Raji (cell line): ENCODE results near the gene TM4SF20.

ENCODE experiments used
- POLR2A ChIP-seq: IDR thresholded peaks from 2 replicates; pipeline ENCODE4 v1.6.1; 2011; ENCODE audit warnings: low read depth, low read length, control low read depth; ENCODE audit not compliant: insufficient read depth

The TM4SF20 gene

GRCh38 chr2:227379095-227379494 is at the start of gene TM4SF20:
TM4SF20 (minus strand) TSS chr2:227379306; CDS start chr2:227379268, 38 bp downstream.
- no peak for TF ChIP-seq POLR2A

- TF ChIP-seq POLR2A = no peak
Measured at GRCh38 chr2:227428731-227429285, 49.7 kb upstream of the TM4SF20 start.

- no peak for TF ChIP-seq POLR2A
Measured at GRCh38 chr2:227423656-227424499, 44.8 kb upstream of the TM4SF20 start.

GRCh38 chr2:227420087-227421052 is 41.3 kb upstream of the TM4SF20 start:
- TF ChIP-seq POLR2A = no peak

DNA sequence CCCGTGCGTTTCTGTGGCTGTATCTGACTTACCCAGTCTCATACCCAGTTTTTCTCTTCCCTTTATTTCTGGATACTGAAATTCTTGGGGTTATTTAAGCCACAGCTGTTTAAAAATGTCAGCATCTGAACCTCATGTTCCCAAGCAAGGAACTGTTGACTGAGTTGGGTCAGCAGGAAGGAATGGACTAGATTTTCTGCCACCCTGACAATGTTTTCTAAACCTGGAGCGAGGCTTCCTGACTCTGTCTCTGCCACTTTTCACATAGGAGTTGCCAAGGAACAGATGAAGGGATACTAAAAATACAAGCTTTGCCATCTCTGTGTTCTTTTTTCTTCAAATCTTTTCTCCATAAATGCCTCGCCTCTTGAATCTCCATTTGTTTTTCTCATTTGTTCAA is 37.6 kb upstream of the TM4SF20 start:
- TF ChIP-seq POLR2A = no peak

- TF ChIP-seq POLR2A = no peak
Measured at GRCh38 chr2:227415538-227416424, 36.7 kb upstream of the TM4SF20 start.

GRCh38 chr2:227414846-227415245 is 35.7 kb upstream of the TM4SF20 start:
- no peak for TF ChIP-seq POLR2A

DNA sequence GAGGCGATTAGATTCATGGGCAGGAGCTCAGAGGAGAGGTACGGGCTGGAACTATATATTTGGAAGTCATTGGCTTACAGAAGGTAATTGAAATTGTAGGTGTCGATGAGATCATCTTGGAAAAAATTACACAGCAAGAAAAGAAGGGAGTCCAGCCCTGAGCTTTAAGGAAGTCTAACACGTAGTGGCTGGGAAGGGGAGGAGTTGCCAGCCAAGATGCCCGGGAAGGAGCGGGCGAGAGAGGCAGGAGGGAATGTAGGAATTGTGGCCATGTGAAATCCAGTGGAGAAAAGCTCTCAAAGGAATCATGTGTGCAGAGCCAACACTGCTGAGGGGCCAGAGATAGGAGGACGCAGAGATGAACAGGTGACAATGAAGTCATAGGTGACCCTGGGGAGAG is 34.3 kb upstream of the TM4SF20 start:
- no peak for TF ChIP-seq POLR2A

DNA sequence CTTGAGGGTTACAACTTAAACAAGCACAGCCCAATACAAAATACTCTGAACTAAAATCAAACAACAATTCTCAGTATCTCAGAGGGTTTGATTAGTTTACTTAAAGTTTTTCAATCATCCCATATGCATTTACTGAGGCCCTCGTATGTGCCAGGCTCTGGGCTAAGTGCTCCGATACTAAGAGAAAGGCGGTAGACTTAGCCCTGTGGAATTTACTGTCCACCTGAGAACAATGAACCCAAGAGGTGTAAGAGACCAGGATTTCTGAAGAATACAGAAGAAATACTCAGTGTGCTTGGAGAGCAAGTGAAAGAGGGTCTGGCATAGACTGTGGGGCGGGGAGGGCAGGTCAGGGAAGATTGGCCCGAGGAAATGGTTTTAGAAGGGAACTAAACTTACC is 33.8 kb upstream of the TM4SF20 start:
- TF ChIP-seq POLR2A = no peak

GRCh38 chr2:227411990-227412350 is 32.9 kb upstream of the TM4SF20 start:
- no peak for TF ChIP-seq POLR2A

- no peak for TF ChIP-seq POLR2A
Measured at GRCh38 chr2:227411320-227411989, 32.3 kb upstream of the TM4SF20 start.

- TF ChIP-seq POLR2A = no peak
Measured at GRCh38 chr2:227410191-227410590, 31.1 kb upstream of the TM4SF20 start.

DNA sequence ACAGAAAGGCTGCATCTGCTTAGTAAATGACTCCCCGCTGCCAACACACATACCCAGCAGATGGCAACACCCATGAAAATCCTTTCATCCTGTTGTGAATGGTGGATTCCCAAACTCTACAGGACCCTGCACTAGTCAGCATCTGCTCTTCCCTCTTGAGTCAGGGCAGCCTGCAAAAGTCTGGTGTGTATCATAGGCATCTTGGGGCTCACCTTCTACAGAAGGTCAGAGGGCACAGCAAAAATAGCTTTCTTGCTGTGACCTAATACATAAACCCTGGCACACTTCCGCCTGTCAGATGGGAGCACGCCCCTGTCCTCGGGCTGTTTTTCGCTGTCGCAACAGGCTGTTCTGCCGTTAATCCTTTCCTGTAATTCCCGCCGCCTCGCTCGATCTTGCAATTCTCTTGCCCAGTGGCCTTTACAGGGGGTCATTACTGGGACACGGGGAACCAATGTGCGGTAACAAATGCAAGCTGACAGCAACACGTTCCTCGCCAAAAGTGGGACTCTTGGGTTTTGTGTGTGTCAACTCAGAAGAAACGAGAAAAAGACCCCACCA is 28.6 kb upstream of the TM4SF20 start:
- TF ChIP-seq POLR2A = no peak
